Suprapubic skin (tissue), 4 donors: Measurements from ENCODE around the gene HNRNPH3. TPM values are rescaled to one million over a fixed set of nuclear protein-coding genes. Genes with fewer than 3 reads are reported as not detected.

ENCODE experiments used
- DNase-seq, 2 donors: peaks; one replicate each; pipeline ENCODE4 v3.0.0-alpha.2; 2019; ENCODE audit warnings: low spot score in 2 of 2
- H3K27ac ChIP-seq: fragments of 200-600 bp; sonication (generic); one replicate; pipeline ENCODE4 v1.5.1; 2019
- H3K27me3 ChIP-seq: fragments of 200-600 bp; sonication (generic); one replicate; pipeline ENCODE4 v1.5.1; 2019
- H3K36me3 ChIP-seq: fragments of 200-600 bp; sonication (generic); one replicate; pipeline ENCODE4 v1.5.1; 2019
- H3K4me1 ChIP-seq: fragments of 200-600 bp; sonication (generic); one replicate; pipeline ENCODE4 v1.5.1; 2019
- H3K4me3 ChIP-seq: fragments of 200-600 bp; sonication (generic); one replicate; pipeline ENCODE4 v1.5.1; 2019; ENCODE audit warnings: mild to moderate bottlenecking
- H3K9me3 ChIP-seq: fragments of 200-600 bp; sonication (generic); one replicate; pipeline ENCODE4 v1.5.1; 2019
- CTCF ChIP-seq, 2 donors: fragments of 200-600 bp in 1 of 2; fragments of 450-650 bp in 1 of 2; sonication (generic) in 1 of 2; IDR thresholded peaks; one replicate each; pipeline ENCODE4 v1.5.1; 2016 to 2019; ENCODE audit warnings: antibody characterized with exemption in 2 of 2, mild to moderate bottlenecking in 1 of 2, moderate library complexity in 1 of 2
- EP300 ChIP-seq: sonication (generic); formaldehyde crosslinking; IDR thresholded peaks from one replicate; pipeline ENCODE4 v1.6.1; 2017; ENCODE audit warnings: antibody characterized with exemption
- POLR2A ChIP-seq, 2 donors: fragments of 450-650 bp; IDR thresholded peaks; one replicate each; pipeline ENCODE4 v1.6.1; 2017; ENCODE audit warnings: antibody characterized with exemption in 2 of 2, mild to moderate bottlenecking in 2 of 2, moderate library complexity in 2 of 2
- POLR2AphosphoS5 ChIP-seq, 3 donors: sonication (generic); formaldehyde crosslinking; IDR thresholded peaks; one replicate each; pipeline ENCODE4 v1.6.1; 2017; ENCODE audit warnings: antibody characterized with exemption in 3 of 3
- WGBS: methylation state at CpG from one replicate; pipeline ENCODE4 v1.1.5; 2018; 5-methylcytosine and 5-hydroxymethylcytosine counted together
- total RNA-seq, 4 donors: library from RNA; depleted of rRNA; stranded (reverse); fragments of >200 nt; gene quantifications; one replicate each; pipeline ENCODE4 v1.1.0, GENCODE V29; 2016

HNRNPH3 gene
- total RNA-seq, 4 donors from 2014 or later, result 29.0 to 58.5 (median 43.9) TPM

GRCh38 chr10:68342909-68343516 lies 11.1 kb downstream of the HNRNPH3 start:
- DNase-seq, result no peak
- H3K36me3 ChIP-seq, result peaks cover 83% of the 10 kb centered on the region
- H3K9me3 ChIP-seq, result no peaks in the 10 kb centered on the region
- H3K27ac ChIP-seq, result no peak overlapping the region
- peaks cover 1% of the 10 kb centered on the region for H3K4me1 ChIP-seq
- WGBS, result 93% methylated on average over 3 of the region's 3 CpGs
- H3K27me3 ChIP-seq, result no peaks in the 10 kb centered on the region
- no peak overlapping the region for H3K4me3 ChIP-seq
- TF ChIP-seq POLR2AphosphoS5 (IDR thresholded peaks at IDR 0.05), result no peak

- peaks cover 73% of the 10 kb centered on the region for H3K36me3 ChIP-seq
- no peaks in the 10 kb centered on the region for H3K4me1 ChIP-seq
- no peak overlapping the region for H3K27ac ChIP-seq
- no peak for DNase-seq
- no peak for TF ChIP-seq CTCF (IDR thresholded peaks at IDR 0.05)
- TF ChIP-seq EP300, result no peak
- TF ChIP-seq POLR2A (IDR thresholded peaks at IDR 0.05), result no peak
- no peak for TF ChIP-seq POLR2AphosphoS5 (IDR thresholded peaks at IDR 0.05)
- H3K27me3 ChIP-seq, result no peaks in the 10 kb centered on the region
- H3K4me3 ChIP-seq, result no peak overlapping the region
- 91% methylated on average over 4 of the region's 4 CpGs for WGBS
- H3K9me3 ChIP-seq, result no peaks in the 10 kb centered on the region
These were observed 13.8 kb downstream of the HNRNPH3 start for GRCh38 chr10:68345621-68346020.

GRCh38 chr10:68346774-68347173 lies 14.9 kb downstream of the HNRNPH3 start:
- Histone ChIP-seq H3K36me3 (peaks cover 72% of the 10 kb centered on the region), H3K27ac (no peak overlapping the region)
- WGBS, result 75% methylated on average over 4 of the region's 4 CpGs

GRCh38 chr10:68348265-68348741 lies 16.4 kb downstream of the HNRNPH3 start:
- 60% methylated on average over 2 of the region's 2 CpGs for WGBS
- H3K27me3 ChIP-seq, result no peaks in the 10 kb centered on the region
- H3K27ac ChIP-seq, result no peak overlapping the region
- no peak for DNase-seq
- no peaks in the 10 kb centered on the region for H3K4me1 ChIP-seq
- H3K4me3 ChIP-seq, result no peak overlapping the region
- H3K36me3 ChIP-seq, result peaks cover 72% of the 10 kb centered on the region
- H3K9me3 ChIP-seq, result no peaks in the 10 kb centered on the region
- no peak for TF ChIP-seq POLR2A (IDR thresholded peaks at IDR 0.05)
- TF ChIP-seq EP300, result no peak
- TF ChIP-seq CTCF (IDR thresholded peaks at IDR 0.05), result peak; percentile 16 to 60
- no peak for TF ChIP-seq POLR2AphosphoS5 (IDR thresholded peaks at IDR 0.05)

More at GRCh38 chr10:68346774-68347173, 14.9 kb downstream of the HNRNPH3 start:
- TF ChIP-seq POLR2AphosphoS5 (IDR thresholded peaks at IDR 0.05), result no peak
- no peak for TF ChIP-seq POLR2A (IDR thresholded peaks at IDR 0.05)
- TF ChIP-seq EP300, result no peak
- no peak for TF ChIP-seq CTCF (IDR thresholded peaks at IDR 0.05)
- DNase-seq, result no peak
- H3K27me3 ChIP-seq, result no peaks in the 10 kb centered on the region
- H3K4me3 ChIP-seq, result no peak overlapping the region
- H3K9me3 ChIP-seq, result no peaks in the 10 kb centered on the region
- H3K4me1 ChIP-seq, result no peaks in the 10 kb centered on the region

- H3K9me3 ChIP-seq, result no peaks in the 10 kb centered on the region
- TF ChIP-seq POLR2AphosphoS5 (IDR thresholded peaks at IDR 0.05), result no peak
- no peak for TF ChIP-seq POLR2A (IDR thresholded peaks at IDR 0.05)
- no peak for TF ChIP-seq EP300
- TF ChIP-seq CTCF (IDR thresholded peaks at IDR 0.05), result no peak
- no peak for DNase-seq
- no peaks in the 10 kb centered on the region for H3K4me1 ChIP-seq
- no peak overlapping the region for H3K4me3 ChIP-seq
- no peaks in the 10 kb centered on the region for H3K27me3 ChIP-seq
- peaks cover 72% of the 10 kb centered on the region for H3K36me3 ChIP-seq
- 75% methylated on average over 2 of the region's 2 CpGs for WGBS
- H3K27ac ChIP-seq, result no peak overlapping the region
These were observed 21.7 kb downstream of the HNRNPH3 start for GRCh38 chr10:68353537-68353936.
